Heart right ventricle (tissue), 16 donors: ENCODE results near the gene CCDC192. TPM values are rescaled to one million over a fixed set of nuclear protein-coding genes. Genes with fewer than 3 reads are reported as not detected.

Experiments
- ATAC-seq, 8 donors: fragments of 200-7000 bp; cut with Tn5 transposase; one replicate each; pipeline ENCODE4 v1.9.1; 2020; ENCODE audit warnings: mild to moderate bottlenecking in 8 of 8, moderate library complexity in 8 of 8, moderate number of reproducible peaks in 1 of 8
- DNase-seq, 2 donors: peaks; one replicate each; pipeline ENCODE4 v3.0.0-alpha.2; 2020
- H3K27ac ChIP-seq, 10 donors: fragments of 200-600 bp; sonication (generic) in 2 of 10; one replicate each; pipeline versions ENCODE4 v1.5.0 to v1.8.0; 2020 to 2022; ENCODE audit warnings: mild to moderate bottlenecking in 3 of 10
- H3K27me3 ChIP-seq, 7 donors: fragments of 200-600 bp; one replicate each; pipeline ENCODE4 v1.8.0; 2021 to 2022; ENCODE audit warnings: mild to moderate bottlenecking in 2 of 7
- H3K36me3 ChIP-seq, 9 donors: fragments of 200-600 bp; sonication (generic) in 1 of 9; one replicate each; pipeline versions ENCODE4 v1.5.0 to v1.8.0; 2020 to 2022; ENCODE audit warnings: mild to moderate bottlenecking in 2 of 9
- H3K4me1 ChIP-seq, 9 donors: fragments of 200-600 bp; sonication (generic) in 1 of 9; one replicate each; pipeline versions ENCODE4 v1.5.0 to v1.8.0; 2020 to 2022; ENCODE audit warnings: mild to moderate bottlenecking in 4 of 9
- H3K4me3 ChIP-seq, 10 donors: fragments of 200-600 bp; sonication (generic) in 2 of 10; one replicate each; pipeline versions ENCODE4 v1.5.0 to v1.8.0; 2020 to 2022; ENCODE audit warnings: mild to moderate bottlenecking in 7 of 10, moderate library complexity in 2 of 10
- H3K9me3 ChIP-seq, 11 donors: fragments of 200-600 bp in 10 of 11; sonication (generic) in 2 of 11; one replicate each; pipeline versions ENCODE4 v1.5.0 to v1.8.0; 2013 to 2022; ENCODE audit warnings: mild to moderate bottlenecking in 2 of 11, control low read depth in 1 of 11, moderate library complexity in 1 of 11
- WGBS, 2 donors: extraction: QIAGEN DNeasy Blood & Tissue Kit; methylation state at CpG; one replicate each; pipeline ENCODE4 v1.1.7; 2013; ENCODE audit warnings: inconsistent platforms in 1 of 2; 5-methylcytosine and 5-hydroxymethylcytosine counted together
- intact Hi-C, 10 donors: fragments of 100-400 bp; cut with DNase I; formaldehyde crosslinking; loops; one replicate each; pipeline versions ENCODE4 v1.11.1 to v1.14.2; 2022
- polyA plus RNA-seq, 2 donors: library from polyadenylated mRNA; stranded (reverse); fragments of 200-250 nt; gene quantifications; one replicate each; pipeline ENCODE4 v1.2.3, GENCODE V29; 2013
- total RNA-seq, 10 donors: library from RNA; stranded (reverse); fragmentation: NEBNext Ultra II Directional in 3 of 10; extraction: Animal tissue kit (Norgen Biotek cat#: 25700) in 3 of 10; gene quantifications; one replicate each; pipeline versions ENCODE4 v1.2.1 to v1.2.4, GENCODE V29; 2021 to 2023
- TF ChIP-seq, protein P1 (sequence below), 9 donors: fragments of 200-600 bp; sonication (generic) in 2 of 9; IDR thresholded peaks; one replicate each; pipeline versions ENCODE4 v1.5.0 to v1.8.0; 2021 to 2022; ENCODE audit warnings: antibody characterized with exemption in 9 of 9, mild to moderate bottlenecking in 5 of 9, moderate library complexity in 1 of 9
- donor health status: Arrhythmogenic right ventricular cardiomyopathy.
- donor health status: ischemic (EF 13 %, LVEDD 7.1; RV severe dilation, severe dysfunction).
- donor health status: healthy with polysubstance abuse.
- donor health status: DM: no; HTN: yes; CAD: no.
- donor health status: DM: no; HTN: no; CAD: no.
- donor health status: ischemic (EF 25% LVEDD 6.9; RV normal size, moderate dysfunction).
- donor health status: ischemic (EF 25% LVEDD 5.7; RV mildly dilated, moderate dysfunction).
- donor health status: healthy.
- donor health status: DM: yes; HTN: yes; CAD: no.
- donor health status: Ischemic cardiomyopathy.
- donor health status: ischemic (EF 35%, LVEDD 5.7; RV mildly dilated, moderate dysfunction).
- donor health status: nonischemic (EF 11% LVEDD 7.7; RV severe dilation, severe dysfunction).
- donor health status: DM: yes; HTN: yes; CAD: no.
- donor health status: PGD.
- donor health status: ischemic (EF 29% LVEDD 5.4; RV normal size, mild dysfunction).
- donor health status: nonischemic (EF 23%, LVEDD 6.1; RV moderate dilation, normal function).

CCDC192 gene
- total and polyA plus RNA-seq, 12 donors, result 0.13 to 0.76 (median 0.33) TPM; not detected in 8

DNA sequence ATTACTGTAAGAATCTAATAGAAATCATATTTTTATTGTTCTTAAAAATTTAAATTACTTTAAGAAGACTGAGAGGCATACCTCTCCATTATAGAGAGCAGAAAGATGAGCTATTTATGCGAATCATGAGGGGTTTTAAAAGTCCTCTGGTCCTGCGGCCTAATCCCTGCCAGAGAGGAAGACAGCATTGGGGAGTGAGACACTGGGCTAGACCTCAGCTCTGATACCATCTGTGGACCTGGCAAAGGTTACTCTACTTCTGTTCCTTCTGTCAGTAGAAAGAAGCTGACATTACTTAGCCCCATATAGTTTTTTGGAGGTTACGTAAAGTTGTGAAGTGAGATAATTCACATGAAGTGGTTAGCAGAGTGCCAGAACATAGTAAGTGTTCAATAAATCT is 103.6 kb downstream of the CCDC192 start:
- H3K27me3 ChIP-seq, result no peaks in the 10 kb centered on the region
- no peak for DNase-seq
- H3K9me3 ChIP-seq, result no peaks in the 10 kb centered on the region
- H3K36me3 ChIP-seq, result no peaks in the 10 kb centered on the region
- TF ChIP-seq, protein P1, sequence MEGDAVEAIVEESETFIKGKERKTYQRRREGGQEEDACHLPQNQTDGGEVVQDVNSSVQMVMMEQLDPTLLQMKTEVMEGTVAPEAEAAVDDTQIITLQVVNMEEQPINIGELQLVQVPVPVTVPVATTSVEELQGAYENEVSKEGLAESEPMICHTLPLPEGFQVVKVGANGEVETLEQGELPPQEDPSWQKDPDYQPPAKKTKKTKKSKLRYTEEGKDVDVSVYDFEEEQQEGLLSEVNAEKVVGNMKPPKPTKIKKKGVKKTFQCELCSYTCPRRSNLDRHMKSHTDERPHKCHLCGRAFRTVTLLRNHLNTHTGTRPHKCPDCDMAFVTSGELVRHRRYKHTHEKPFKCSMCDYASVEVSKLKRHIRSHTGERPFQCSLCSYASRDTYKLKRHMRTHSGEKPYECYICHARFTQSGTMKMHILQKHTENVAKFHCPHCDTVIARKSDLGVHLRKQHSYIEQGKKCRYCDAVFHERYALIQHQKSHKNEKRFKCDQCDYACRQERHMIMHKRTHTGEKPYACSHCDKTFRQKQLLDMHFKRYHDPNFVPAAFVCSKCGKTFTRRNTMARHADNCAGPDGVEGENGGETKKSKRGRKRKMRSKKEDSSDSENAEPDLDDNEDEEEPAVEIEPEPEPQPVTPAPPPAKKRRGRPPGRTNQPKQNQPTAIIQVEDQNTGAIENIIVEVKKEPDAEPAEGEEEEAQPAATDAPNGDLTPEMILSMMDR (IDR thresholded peaks at IDR 0.05), result no peak
- no peak for ATAC-seq
- intact Hi-C loops, result no loop called here
- 98% methylated on average over 3 of the region's 3 CpGs for WGBS, 2 donors
- H3K4me3 ChIP-seq, result no peak overlapping the region
- H3K4me1 ChIP-seq, result peaks cover 0 to 7% (median 0%) of the 10 kb centered on the region in 9 donors
- H3K27ac ChIP-seq, result no peak overlapping the region

DNA sequence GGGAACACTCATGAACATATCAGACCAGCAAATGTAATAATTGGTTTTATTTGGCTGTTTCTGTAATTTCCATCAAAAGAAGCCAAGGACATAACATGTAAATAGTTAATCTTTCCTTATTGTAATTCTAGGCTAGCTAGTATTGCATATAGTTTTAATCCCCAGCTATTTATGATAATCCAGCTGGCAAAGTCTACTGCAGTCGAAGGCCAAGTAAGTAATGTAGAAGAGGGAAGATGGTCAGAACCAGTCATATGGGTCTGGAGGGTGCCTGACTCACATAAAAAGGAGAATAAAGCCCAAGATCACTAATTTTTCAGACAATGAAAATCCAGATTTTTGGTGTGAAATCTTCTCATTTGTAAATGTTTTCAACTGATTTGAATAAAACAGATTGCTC is 106.3 kb downstream of the CCDC192 start:
- peaks cover 0 to 6% (median 0%) of the 10 kb centered on the region in 9 donors for H3K4me1 ChIP-seq
- no peaks in the 10 kb centered on the region for H3K36me3 ChIP-seq
- no peaks in the 10 kb centered on the region for H3K9me3 ChIP-seq
- intact Hi-C loops, result no loop called here
- ATAC-seq, result no peak
- H3K27ac ChIP-seq, result no peak overlapping the region
- H3K27me3 ChIP-seq, result no peaks in the 10 kb centered on the region
- no peak for DNase-seq
- no peak overlapping the region for H3K4me3 ChIP-seq
- 88 to 89% methylated on average over 1 of the region's 1 CpG for WGBS, 2 donors
- TF ChIP-seq, protein P1 (IDR thresholded peaks at IDR 0.05), result no peak

GRCh38 chr5:127810017-127810416 is 106.8 kb downstream of the CCDC192 start:
- peaks cover 0 to 6% (median 0%) of the 10 kb centered on the region in 9 donors for H3K4me1 ChIP-seq
- no peaks in the 10 kb centered on the region for H3K36me3 ChIP-seq
- intact Hi-C loops, result no loop called here
- no peak overlapping the region for H3K4me3 ChIP-seq
- H3K27me3 ChIP-seq, result no peaks in the 10 kb centered on the region
- 67 to 71% methylated on average over 1 of the region's 1 CpG for WGBS, 2 donors
- ATAC-seq (no peak), DNase-seq (no peak)
- no peak overlapping the region for H3K27ac ChIP-seq
- H3K9me3 ChIP-seq, result no peaks in the 10 kb centered on the region
- TF ChIP-seq, protein P1 (IDR thresholded peaks at IDR 0.05), result no peak

GRCh38 chr5:127810707-127811490 is 107.7 kb downstream of the CCDC192 start:
- TF ChIP-seq, protein P1 (IDR thresholded peaks at IDR 0.05), result no peak
- no peak overlapping the region for H3K4me3 ChIP-seq
- intact Hi-C loops, result no loop called here
- no peak for DNase-seq
- H3K36me3 ChIP-seq, result no peaks in the 10 kb centered on the region
- ATAC-seq, result no peak
- 92 to 98% methylated on average over 2 of the region's 2 CpGs for WGBS, 2 donors
- H3K4me1 ChIP-seq, result peaks cover 0 to 6% (median 0%) of the 10 kb centered on the region in 9 donors
- no peaks in the 10 kb centered on the region for H3K27me3 ChIP-seq
- H3K27ac ChIP-seq, result no peak overlapping the region
- no peaks in the 10 kb centered on the region for H3K9me3 ChIP-seq
